ENCODE data around the gene CCDC110.

Gene CCDC110

GRCh38 chr4:185395956-185396723 lies 75.4 kb downstream of the CCDC110 start:
- peak overlapping the region; percentile 70 for H3K4me3 ChIP-seq (replicated peaks; ENCODE audit: low read depth, low read length)
- TF ChIP-seq CTCF (IDR thresholded peaks at IDR 0.05; ENCODE audit: low read length, missing control alignments): no peak
- peak; percentile 98 for DNase-seq (ENCODE audit: low read depth)

- DNase-seq (ENCODE audit: low read depth): peak; percentile 97
- H3K4me3 ChIP-seq (replicated peaks; ENCODE audit: low read depth, low read length): peak within 1 kb of the TSS; percentile 70
- no peak for TF ChIP-seq CTCF (IDR thresholded peaks at IDR 0.05; ENCODE audit: low read length, missing control alignments)
Measured at GRCh38 chr4:185395238-185395955, 76.1 kb downstream of the CCDC110 start, which contains the start of gene LRP2BP. Gene LRP2BP, minus strand, starts transcription at chr4:185395924. Its CDS starts 17,738 bp downstream, at chr4:185378186.
